H9 (cell line): ENCODE measurements around the gene COA7. TPM values are rescaled to one million over a fixed set of nuclear protein-coding genes. Genes with fewer than 3 reads are reported as not detected.

Source experiments
- DNase-seq: peaks from one replicate; pipeline ENCODE4 v3.0.0-alpha.2; 2017
- H2AFZ ChIP-seq: one replicate; pipeline ENCODE4 v1.6.1; 2013; ENCODE audit warnings: mild to moderate bottlenecking, low read length, control low read depth, moderate library complexity
- H2AK5ac ChIP-seq: 2 replicates; pipeline ENCODE4 v1.6.1; 2013; ENCODE audit warnings: low read length, control low read depth, mixed read lengths; ENCODE audit not compliant: insufficient read length
- H2BK120ac ChIP-seq: one replicate; pipeline ENCODE4 v1.6.1; 2013; ENCODE audit warnings: low read depth, mild to moderate bottlenecking, low read length, control low read depth, inconsistent platforms; ENCODE audit not compliant: poor library complexity, severe bottlenecking
- H2BK12ac ChIP-seq: 2 replicates; pipeline ENCODE4 v1.6.1; 2013; ENCODE audit warnings: low read length, control low read depth, mixed read lengths, low read depth; ENCODE audit not compliant: insufficient read length
- H2BK15ac ChIP-seq: 2 replicates; pipeline ENCODE4 v1.6.1; 2013; ENCODE audit warnings: low read depth, low read length, control low read depth
- H2BK20ac ChIP-seq: one replicate; pipeline ENCODE4 v1.6.1; 2013; ENCODE audit warnings: low read depth, mild to moderate bottlenecking, low read length, control low read depth, inconsistent platforms; ENCODE audit not compliant: poor library complexity, severe bottlenecking
- H2BK5ac ChIP-seq: 2 replicates; pipeline ENCODE4 v1.6.1; 2013; ENCODE audit warnings: low read length, control low read depth, mixed read lengths; ENCODE audit not compliant: insufficient read length
- H3K14ac ChIP-seq: 2 replicates; pipeline ENCODE4 v1.6.1; 2013; ENCODE audit warnings: low read length, control low read depth; ENCODE audit not compliant: insufficient read depth
- H3K18ac ChIP-seq: 2 replicates; pipeline ENCODE4 v1.6.1; 2013; ENCODE audit warnings: low read depth, mild to moderate bottlenecking, mixed read lengths, low read length, control low read depth; ENCODE audit not compliant: insufficient read length
- H3K23ac ChIP-seq: 2 replicates; pipeline ENCODE4 v1.6.1; 2013; ENCODE audit warnings: low read length, control low read depth, mixed read lengths, low read depth; ENCODE audit not compliant: insufficient read length
- H3K23me2 ChIP-seq: 2 replicates; pipeline ENCODE4 v1.6.1; 2013; ENCODE audit warnings: low read depth, mild to moderate bottlenecking, mixed read lengths, low read length, control low read depth; ENCODE audit not compliant: insufficient read length, poor library complexity, severe bottlenecking
- H3K27ac ChIP-seq: 2 replicates; pipeline ENCODE4 v1.5.1; 2013; ENCODE audit warnings: low read length, control low read depth, mixed read lengths, low read depth; ENCODE audit not compliant: insufficient read length
- H3K27me3 ChIP-seq: 2 replicates; pipeline ENCODE4 v1.6.1; 2013; ENCODE audit warnings: low read length, control low read depth, inconsistent platforms; ENCODE audit not compliant: insufficient read depth
- H3K4ac ChIP-seq: 2 replicates; pipeline ENCODE4 v1.6.1; 2013; ENCODE audit warnings: low read depth, mild to moderate bottlenecking, control low read depth, inconsistent platforms, low read length, moderate library complexity
- H3K4me1 ChIP-seq: 2 replicates; pipeline ENCODE4 v1.6.1; 2013; ENCODE audit warnings: low read length, control low read depth, inconsistent platforms; ENCODE audit not compliant: insufficient read depth
- H3K4me2 ChIP-seq: 2 replicates; pipeline ENCODE4 v1.6.1; 2013; ENCODE audit warnings: low read length, control low read depth, mixed read lengths; ENCODE audit not compliant: insufficient read length, insufficient read depth
- H3K56ac ChIP-seq: 2 replicates; pipeline ENCODE4 v1.6.1; 2013; ENCODE audit warnings: low read depth, mild to moderate bottlenecking, mixed read lengths, low read length, control low read depth; ENCODE audit not compliant: insufficient read length
- H3K79me1 ChIP-seq: 2 replicates; pipeline ENCODE4 v1.6.1; 2013; ENCODE audit warnings: low read depth, mild to moderate bottlenecking, moderate library complexity, low read length, control low read depth, inconsistent platforms; ENCODE audit not compliant: insufficient read depth, poor library complexity, severe bottlenecking
- H3K79me2 ChIP-seq: 2 replicates; pipeline ENCODE4 v1.6.1; 2013; ENCODE audit warnings: low read length, control low read depth, inconsistent platforms; ENCODE audit not compliant: insufficient read depth
- H3K9ac ChIP-seq: 2 replicates; pipeline ENCODE4 v1.6.1; 2013; ENCODE audit warnings: low read length, control low read depth, mixed read lengths; ENCODE audit not compliant: insufficient read length; ENCODE audit errors: extremely low read depth
- H3K9me3 ChIP-seq: one replicate; pipeline ENCODE4 v1.6.1; 2013; ENCODE audit warnings: low read depth, low read length, inconsistent platforms; ENCODE audit not compliant: control insufficient read depth
- H3T11ph ChIP-seq: one replicate; pipeline ENCODE4 v1.6.1; 2013; ENCODE audit warnings: mild to moderate bottlenecking, low read length, control low read depth, inconsistent platforms
- H4K20me1 ChIP-seq: one replicate; pipeline ENCODE4 v1.6.1; 2013; ENCODE audit not compliant: control insufficient read depth, insufficient read length, insufficient read depth
- H4K5ac ChIP-seq: 2 replicates; pipeline ENCODE4 v1.6.1; 2013; ENCODE audit warnings: low read depth, mild to moderate bottlenecking, mixed read lengths, low read length, control low read depth; ENCODE audit not compliant: insufficient read length
- H4K8ac ChIP-seq: replicated peaks from 2 replicates; pipeline ENCODE4 v1.6.1; 2013; ENCODE audit warnings: low read length, control low read depth, mixed read lengths, low read depth; ENCODE audit not compliant: insufficient read length
- H4K91ac ChIP-seq: 2 replicates; pipeline ENCODE4 v1.6.1; 2013; ENCODE audit warnings: low read depth, mild to moderate bottlenecking, moderate library complexity, mixed read lengths, low read length, control low read depth; ENCODE audit not compliant: insufficient read length
- H3K27ac Mint-ChIP-seq, 3 experiments: 2 replicates in 2 of 3; 3 replicates in 1 of 3; pipeline ENCODE4 v1.8.0; 2020 to 2021; ENCODE audit warnings: mixed read lengths in 3 of 3, mild to moderate bottlenecking in 1 of 3, moderate library complexity in 1 of 3
- H3K27me3 Mint-ChIP-seq: 2 replicates; pipeline ENCODE4 v1.8.0; 2021; ENCODE audit warnings: low read depth, mild to moderate bottlenecking, moderate library complexity, mixed read lengths
- H3K36me3 Mint-ChIP-seq, 3 experiments: 2 replicates in 2 of 3; 3 replicates in 1 of 3; pipeline ENCODE4 v1.8.0; 2020 to 2021; ENCODE audit warnings: low read depth in 3 of 3, mixed read lengths in 3 of 3; ENCODE audit not compliant: insufficient read depth in 1 of 3
- H3K4me1 Mint-ChIP-seq, 2 experiments: 2 replicates each; pipeline ENCODE4 v1.8.0; 2020; ENCODE audit warnings: mixed read lengths in 2 of 2
- H3K4me3 Mint-ChIP-seq, 2 experiments: 2 replicates in 1 of 2; 3 replicates in 1 of 2; pipeline ENCODE4 v1.8.0; 2020 to 2021; ENCODE audit warnings: mild to moderate bottlenecking in 2 of 2, mixed read lengths in 2 of 2, moderate library complexity in 1 of 2
- H3K9me3 Mint-ChIP-seq, 2 experiments: 2 replicates in 1 of 2; 3 replicates in 1 of 2; pipeline ENCODE4 v1.8.0; 2020; ENCODE audit warnings: mild to moderate bottlenecking in 2 of 2, mixed read lengths in 2 of 2, moderate library complexity in 1 of 2
- CTCF ChIP-seq: fragments of 200-600 bp; sonication (generic); conservative IDR thresholded peaks from 3 replicates; pipeline ENCODE4 v1.8.0; 2021; ENCODE audit warnings: antibody characterized with exemption, mild to moderate bottlenecking
- WGBS: extraction: QIAGEN DNeasy Blood & Tissue Kit; methylation state at CpG from one replicate; pipeline ENCODE4 v1.1.7; 2013; ENCODE audit warnings: missing lambda C conversion rate, low lambda C conversion rate, mixed read lengths; ENCODE audit not compliant: insufficient read length; ENCODE audit errors: extremely low coverage; 5-methylcytosine and 5-hydroxymethylcytosine counted together
- total RNA-seq: library from RNA; stranded (reverse); gene quantifications from 2 replicates; pipeline ENCODE4 v1.2.1, GENCODE V29; 2021

COA7 gene
- total RNA-seq, 1 experiment from 2014 or later: 69.1 TPM

- Histone ChIP-seq H3K27ac (no peak overlapping the region), H3K4me2 (no peak overlapping the region)
- no CpG with 5 or more reads among the region's 1 CpG for WGBS
Observed at GRCh38 chr1:52658795-52659194, 39.4 kb downstream of the COA7 start.

More at GRCh38 chr1:52658795-52659194, 39.4 kb downstream of the COA7 start:
- no peaks in the 10 kb centered on the region; the same call in 1 of the 2 replicates for H3K27me3 ChIP-seq
- H3T11ph ChIP-seq: no peak overlapping the region
- H4K20me1 ChIP-seq: no peaks in the 10 kb centered on the region
- no peak overlapping the region for H3K18ac ChIP-seq
- Mint-ChIP-seq H3K9me3 (no peaks in the 10 kb centered on the region), H3K4me3 (no peak overlapping the region), H3K4me1 (peaks cover 30 to 46% of the 10 kb centered on the region in 2 experiments), H3K36me3 (no peaks in the 10 kb centered on the region), H3K27me3 (no peaks in the 10 kb centered on the region), H3K27ac (no peak overlapping the region)
- peak overlapping the region; percentile 18 for H2BK12ac ChIP-seq
- H3K79me1 ChIP-seq: no peaks in the 10 kb centered on the region
- no peak overlapping the region for H2BK20ac ChIP-seq
- H2AK5ac ChIP-seq: no peak overlapping the region
- no peak overlapping the region for H2AFZ ChIP-seq
- no peak for TF ChIP-seq CTCF
- H3K9ac ChIP-seq: no peak overlapping the region
- DNase-seq: no peak
- H3K9me3 ChIP-seq: no peaks in the 10 kb centered on the region
- H4K5ac ChIP-seq: no peak overlapping the region
- no peak overlapping the region for H2BK5ac ChIP-seq
- H3K4me1 ChIP-seq: peaks cover 3% of the 10 kb centered on the region; the same call in 1 of the 2 replicates
- no peak overlapping the region for H3K23ac ChIP-seq
- H3K14ac ChIP-seq: no peak overlapping the region
- H3K23me2 ChIP-seq: peaks cover 3% of the 10 kb centered on the region
- no peak overlapping the region for H2BK15ac ChIP-seq
- H4K8ac ChIP-seq: no peak overlapping the region
- H4K91ac ChIP-seq: no peak overlapping the region
- H2BK120ac ChIP-seq: no peak overlapping the region
- H3K79me2 ChIP-seq: no peaks in the 10 kb centered on the region
- no peak overlapping the region for H3K4ac ChIP-seq
- H3K56ac ChIP-seq: no peak overlapping the region
